ENCODE results near the gene TBX19.
A peak's percentile ranks its signal among the peaks of the same experiment; 100 is the strongest.

The TBX19 gene

DNA sequence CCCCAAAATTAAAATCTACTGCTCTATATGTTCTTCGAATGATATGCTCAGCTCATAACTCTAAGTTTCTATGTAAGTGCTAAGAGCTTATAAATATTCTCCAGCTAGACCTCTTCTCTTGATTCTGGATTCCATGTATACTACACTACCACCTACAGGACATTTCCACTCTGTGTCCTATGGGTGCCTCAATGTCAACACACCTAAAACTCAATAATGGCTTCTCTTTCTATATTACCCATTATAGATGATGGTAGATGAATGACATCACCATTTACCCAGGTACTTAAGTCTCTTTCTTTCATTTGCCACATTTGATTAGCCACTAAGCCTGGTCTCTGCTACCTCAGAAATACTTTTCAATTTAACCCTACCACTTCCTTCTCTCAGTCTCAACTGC lies 41.3 kb downstream of the TBX19 start:
- no peak overlapping the region for H3K4me3 ChIP-seq (ENCODE audit: low read depth, low read length)
- no peak for TF ChIP-seq POLR2A (IDR thresholded peaks at IDR 0.05; ENCODE audit: extremely low read depth, insufficient read length)
- TF ChIP-seq MYC (IDR thresholded peaks at IDR 0.05; ENCODE audit: low read depth, low read length): no peak
- TF ChIP-seq, protein P1, sequence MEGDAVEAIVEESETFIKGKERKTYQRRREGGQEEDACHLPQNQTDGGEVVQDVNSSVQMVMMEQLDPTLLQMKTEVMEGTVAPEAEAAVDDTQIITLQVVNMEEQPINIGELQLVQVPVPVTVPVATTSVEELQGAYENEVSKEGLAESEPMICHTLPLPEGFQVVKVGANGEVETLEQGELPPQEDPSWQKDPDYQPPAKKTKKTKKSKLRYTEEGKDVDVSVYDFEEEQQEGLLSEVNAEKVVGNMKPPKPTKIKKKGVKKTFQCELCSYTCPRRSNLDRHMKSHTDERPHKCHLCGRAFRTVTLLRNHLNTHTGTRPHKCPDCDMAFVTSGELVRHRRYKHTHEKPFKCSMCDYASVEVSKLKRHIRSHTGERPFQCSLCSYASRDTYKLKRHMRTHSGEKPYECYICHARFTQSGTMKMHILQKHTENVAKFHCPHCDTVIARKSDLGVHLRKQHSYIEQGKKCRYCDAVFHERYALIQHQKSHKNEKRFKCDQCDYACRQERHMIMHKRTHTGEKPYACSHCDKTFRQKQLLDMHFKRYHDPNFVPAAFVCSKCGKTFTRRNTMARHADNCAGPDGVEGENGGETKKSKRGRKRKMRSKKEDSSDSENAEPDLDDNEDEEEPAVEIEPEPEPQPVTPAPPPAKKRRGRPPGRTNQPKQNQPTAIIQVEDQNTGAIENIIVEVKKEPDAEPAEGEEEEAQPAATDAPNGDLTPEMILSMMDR (IDR thresholded peaks at IDR 0.05; ENCODE audit: low read depth, low read length): peak; percentile 16
- TF ChIP-seq, protein P2, sequence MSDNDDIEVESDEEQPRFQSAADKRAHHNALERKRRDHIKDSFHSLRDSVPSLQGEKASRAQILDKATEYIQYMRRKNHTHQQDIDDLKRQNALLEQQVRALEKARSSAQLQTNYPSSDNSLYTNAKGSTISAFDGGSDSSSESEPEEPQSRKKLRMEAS (IDR thresholded peaks at IDR 0.05; ENCODE audit: low read depth, low read length): no peak
- peak; percentile 21 for DNase-seq (ENCODE audit: low read depth)

DNA sequence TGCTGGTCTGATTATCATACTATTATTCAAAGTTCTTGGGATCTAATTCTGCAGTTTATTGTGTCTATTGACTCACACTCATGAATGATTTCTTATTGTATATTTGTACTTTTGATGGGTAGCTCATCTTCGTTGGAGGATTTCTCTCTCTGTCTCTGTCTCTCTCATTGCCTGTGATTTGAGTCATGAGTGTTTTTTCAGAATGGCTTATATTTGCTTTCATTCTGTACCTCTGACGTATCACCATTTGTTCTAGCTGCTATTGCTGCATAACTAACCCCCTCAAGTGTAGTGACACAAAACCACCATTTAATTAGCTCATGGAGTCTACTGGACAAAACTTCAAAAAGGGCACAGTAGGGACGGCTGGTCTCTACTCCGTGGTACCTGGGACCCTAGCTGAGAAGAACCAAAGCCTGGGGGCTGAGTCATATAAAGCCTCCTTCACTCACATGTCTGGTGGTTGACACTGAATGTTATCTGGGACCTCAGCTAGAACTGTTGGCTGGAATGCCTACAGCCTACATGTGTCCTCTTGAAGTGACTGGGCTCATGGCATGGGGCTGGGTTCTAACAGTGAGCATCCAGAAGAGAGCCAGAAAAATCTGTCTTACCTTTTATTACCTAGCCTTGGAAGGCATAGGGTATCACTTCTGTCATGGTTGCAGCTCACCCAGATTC lies 44.2 kb downstream of the TBX19 start:
- H3K4me3 ChIP-seq (ENCODE audit: low read depth, low read length): no peak overlapping the region
- TF ChIP-seq POLR2A (IDR thresholded peaks at IDR 0.05; ENCODE audit: extremely low read depth, insufficient read length) (no peak), MYC (IDR thresholded peaks at IDR 0.05; ENCODE audit: low read depth, low read length) (no peak)
- TF ChIP-seq, protein P2 (IDR thresholded peaks at IDR 0.05; ENCODE audit: low read depth, low read length): no peak
- TF ChIP-seq, protein P1 (IDR thresholded peaks at IDR 0.05; ENCODE audit: low read depth, low read length): no peak
- no peak for DNase-seq (ENCODE audit: low read depth)

DNA sequence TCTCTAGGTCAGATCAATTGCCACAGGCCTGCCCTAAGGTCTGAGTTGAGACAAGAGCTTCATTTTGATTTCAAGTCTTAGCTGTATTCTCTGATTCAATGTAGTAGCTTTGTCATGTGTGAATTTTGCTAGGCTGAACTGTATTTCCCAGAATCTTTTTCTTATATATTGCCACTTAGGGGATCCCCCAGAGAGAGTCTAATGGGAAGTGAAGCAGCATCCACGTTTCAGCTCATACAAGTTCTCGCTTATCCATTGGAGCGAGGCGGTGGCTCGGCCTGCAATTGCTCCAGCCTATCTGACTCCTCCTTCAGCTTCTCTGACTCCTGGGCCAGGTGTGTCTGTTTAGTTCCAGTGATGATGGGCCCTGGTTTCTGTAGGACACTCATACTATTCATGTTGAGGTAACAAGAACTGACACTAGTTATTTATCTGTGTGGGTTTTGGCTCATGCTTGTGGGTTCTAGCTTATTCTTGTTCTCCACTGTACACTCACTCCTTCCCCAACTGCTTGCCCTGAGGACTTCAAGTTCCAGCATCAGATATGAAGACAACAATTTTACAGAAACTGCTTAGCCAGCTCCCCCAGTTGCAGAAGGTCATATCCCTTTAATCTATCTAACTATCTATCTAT lies 48.2 kb downstream of the TBX19 start:
- TF ChIP-seq POLR2A (IDR thresholded peaks at IDR 0.05; ENCODE audit: extremely low read depth, insufficient read length) (no peak), MYC (IDR thresholded peaks at IDR 0.05; ENCODE audit: low read depth, low read length) (no peak)
- TF ChIP-seq, protein P2 (IDR thresholded peaks at IDR 0.05; ENCODE audit: low read depth, low read length): no peak
- TF ChIP-seq, protein P1 (IDR thresholded peaks at IDR 0.05; ENCODE audit: low read depth, low read length): no peak
- no peak overlapping the region for H3K4me3 ChIP-seq (ENCODE audit: low read depth, low read length)
- DNase-seq (ENCODE audit: low read depth): no peak

DNA sequence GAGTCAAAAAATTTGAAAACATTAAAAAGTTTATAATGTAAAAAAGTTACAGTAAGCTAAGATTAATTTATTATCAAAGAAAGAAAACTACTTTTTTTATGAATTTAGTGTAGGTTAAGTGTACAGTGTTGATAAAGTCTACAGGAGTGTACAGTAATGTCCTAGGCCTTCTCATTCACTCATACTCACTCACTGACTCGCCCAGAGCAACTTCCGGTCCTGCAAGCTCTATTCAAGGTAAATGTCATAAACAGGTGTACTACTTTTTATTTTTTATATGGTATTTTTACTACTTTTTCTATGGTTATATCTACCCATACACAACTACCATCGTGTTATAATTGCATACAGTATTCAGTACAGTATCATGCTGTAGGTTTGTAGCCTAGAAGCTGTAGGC lies 49.6 kb downstream of the TBX19 start:
- no peak overlapping the region for H3K4me3 ChIP-seq (ENCODE audit: low read depth, low read length)
- TF ChIP-seq POLR2A (IDR thresholded peaks at IDR 0.05; ENCODE audit: extremely low read depth, insufficient read length): no peak
- TF ChIP-seq, protein P2 (IDR thresholded peaks at IDR 0.05; ENCODE audit: low read depth, low read length): no peak
- TF ChIP-seq, protein P1 (IDR thresholded peaks at IDR 0.05; ENCODE audit: low read depth, low read length): no peak
- TF ChIP-seq MYC (IDR thresholded peaks at IDR 0.05; ENCODE audit: low read depth, low read length): no peak
- no peak for DNase-seq (ENCODE audit: low read depth)

DNA sequence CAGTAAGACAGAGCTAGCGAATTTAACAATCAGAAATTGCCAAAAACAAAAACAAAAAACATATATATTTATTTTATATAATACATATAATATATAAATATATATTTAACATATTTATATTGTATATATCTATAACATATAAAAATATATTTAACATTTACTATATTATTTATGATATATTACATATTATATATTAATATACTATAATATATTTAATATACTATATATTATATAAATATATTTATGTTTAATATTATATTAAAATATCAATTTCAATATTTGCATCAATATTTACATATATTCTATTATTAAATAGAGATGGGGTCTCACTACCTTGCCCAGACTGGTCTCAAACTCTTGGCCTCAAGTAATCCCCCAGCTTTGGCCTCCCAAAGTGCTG lies 50.9 kb downstream of the TBX19 start:
- TF ChIP-seq, protein P1 (IDR thresholded peaks at IDR 0.05; ENCODE audit: low read depth, low read length): no peak
- TF ChIP-seq, protein P2 (IDR thresholded peaks at IDR 0.05; ENCODE audit: low read depth, low read length): no peak
- TF ChIP-seq MYC (IDR thresholded peaks at IDR 0.05; ENCODE audit: low read depth, low read length) (no peak), POLR2A (IDR thresholded peaks at IDR 0.05; ENCODE audit: extremely low read depth, insufficient read length) (no peak)
- DNase-seq (ENCODE audit: low read depth): no peak
- H3K4me3 ChIP-seq (ENCODE audit: low read depth, low read length): no peak overlapping the region
